CD8-positive, alpha-beta memory T cell (primary cell): Measurements from ENCODE around the gene OR2T35. TPM values are rescaled to one million over a fixed set of nuclear protein-coding genes. Genes with fewer than 3 reads are reported as not detected.
A peak's percentile ranks its signal among the peaks of the same experiment; 100 is the strongest.

ENCODE experiments used
- CTCF ChIA-PET: fragments of 350-600 bp; sonication (Branson Sonifier 250); formaldehyde crosslinking; loops from one replicate; lab custom pipeline; 2021; ENCODE audit warnings: antibody characterized with exemption; lab: Charles Lee
- POLR2A ChIA-PET: fragments of 350-600 bp; sonication (Branson Sonifier 250); formaldehyde crosslinking; loops from one replicate; lab custom pipeline; 2021; ENCODE audit warnings: antibody characterized with exemption; lab: Charles Lee
- DNase-seq, 5 donors: peaks; one replicate each; pipeline versions ENCODE4 v3.0.0 to v3.0.0-alpha.2; 2020 to 2022; ENCODE audit warnings: mixed read lengths in 1 of 5
- H3K27ac ChIP-seq: one replicate; pipeline ENCODE4 v1.7.0; 2013; ENCODE audit warnings: low read depth, mild to moderate bottlenecking, low read length, moderate library complexity
- H3K27me3 ChIP-seq: 2 replicates; pipeline ENCODE4 v1.7.0; 2013; ENCODE audit warnings: low read length, mild to moderate bottlenecking; ENCODE audit not compliant: insufficient read depth, poor library complexity, severe bottlenecking
- H3K36me3 ChIP-seq: 2 replicates; pipeline ENCODE4 v1.7.0; 2013; ENCODE audit warnings: mild to moderate bottlenecking, low read length, moderate library complexity; ENCODE audit not compliant: insufficient read depth
- H3K4me1 ChIP-seq: 2 replicates; pipeline ENCODE4 v1.7.0; 2013; ENCODE audit warnings: mild to moderate bottlenecking, low read length, moderate library complexity; ENCODE audit not compliant: insufficient read depth
- H3K4me3 ChIP-seq: 2 replicates; pipeline ENCODE4 v1.7.0; 2013; ENCODE audit warnings: mild to moderate bottlenecking, low read length
- H3K9me3 ChIP-seq: 2 replicates; pipeline ENCODE4 v1.7.0; 2013; ENCODE audit warnings: mild to moderate bottlenecking, low read length
- H3K27ac Mint-ChIP-seq, 8 donors: one replicate each; pipeline ENCODE4 v1.8.0; 2020 to 2021; ENCODE audit warnings: mixed read lengths in 8 of 8, mild to moderate bottlenecking in 6 of 8, inconsistent platforms in 3 of 8, moderate library complexity in 3 of 8
- H3K27me3 Mint-ChIP-seq, 2 donors: one replicate each; pipeline ENCODE4 v1.8.0; 2020 to 2021; ENCODE audit warnings: mixed read lengths in 2 of 2, mild to moderate bottlenecking in 1 of 2, moderate library complexity in 1 of 2
- H3K36me3 Mint-ChIP-seq, 3 donors: one replicate each; pipeline ENCODE4 v1.8.0; 2020 to 2021; ENCODE audit warnings: mixed read lengths in 3 of 3, inconsistent platforms in 1 of 3, mild to moderate bottlenecking in 1 of 3
- H3K4me1 Mint-ChIP-seq, 3 donors: one replicate each; pipeline ENCODE4 v1.8.0; 2020 to 2021; ENCODE audit warnings: mixed read lengths in 3 of 3, inconsistent platforms in 1 of 3, mild to moderate bottlenecking in 1 of 3
- H3K4me3 Mint-ChIP-seq, 7 donors: one replicate each; pipeline ENCODE4 v1.8.0; 2020 to 2021; ENCODE audit warnings: mixed read lengths in 7 of 7, mild to moderate bottlenecking in 6 of 7, moderate library complexity in 4 of 7, inconsistent platforms in 2 of 7
- H3K9me3 Mint-ChIP-seq, 5 donors: one replicate each; pipeline ENCODE4 v1.8.0; 2020 to 2022; ENCODE audit warnings: mixed read lengths in 5 of 5, mild to moderate bottlenecking in 3 of 5, moderate library complexity in 2 of 5, inconsistent platforms in 1 of 5
- polyA plus RNA-seq: library from polyadenylated mRNA; unstranded; fragments of 300-500 nt; fragmentation: Illumina TruSeq; gene quantifications from one replicate; pipeline ENCODE4 v1.2.3, GENCODE V29; 2021
- total RNA-seq, 2 experiments: library from RNA; stranded (reverse); gene quantifications; one replicate each; pipeline ENCODE4 v1.2.3, GENCODE V29; 2021

The OR2T35 gene
- total and polyA plus RNA-seq, 3 experiments from 2014 or later = not detected

DNA sequence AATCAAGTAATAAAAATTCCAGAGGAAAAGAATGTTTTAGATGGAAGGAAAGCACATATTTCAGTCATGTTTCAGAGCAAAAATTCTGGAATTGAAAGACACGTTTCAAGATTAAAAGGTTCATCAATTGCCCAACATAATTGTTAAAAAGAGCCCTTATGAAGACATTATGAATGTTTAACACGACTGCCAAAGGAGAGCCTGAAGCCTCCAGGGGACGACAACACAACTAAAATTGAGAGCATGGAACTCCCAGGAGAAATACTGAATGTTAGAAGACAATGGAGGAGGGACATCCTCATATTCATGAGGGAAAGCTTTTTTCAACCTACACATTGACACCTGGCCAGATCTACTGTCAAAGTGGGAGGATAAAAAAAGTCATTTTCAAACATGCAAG, 26.2 kb downstream of the OR2T35 start:
- H3K36me3 Mint-ChIP-seq = no peaks in the 10 kb centered on the region
- Histone ChIP-seq H3K27me3 (no peaks in the 10 kb centered on the region), H3K4me1 (no peaks in the 10 kb centered on the region), H3K4me3 (no peak overlapping the region), H3K36me3 (no peaks in the 10 kb centered on the region), H3K27ac (no peak overlapping the region), H3K9me3 (no peaks in the 10 kb centered on the region)
- no peak overlapping the region for H3K27ac Mint-ChIP-seq
- POLR2A ChIA-PET = no interaction called here
- H3K4me1 Mint-ChIP-seq = no peaks in the 10 kb centered on the region
- peak in 2 of 5 donors; percentile 3 to 8 for DNase-seq
- CTCF ChIA-PET = no interaction called here
- peaks cover 0 to 3% of the 10 kb centered on the region in 2 donors for H3K27me3 Mint-ChIP-seq
- no peak overlapping the region for H3K4me3 Mint-ChIP-seq
- H3K9me3 Mint-ChIP-seq = no peaks in the 10 kb centered on the region

DNA sequence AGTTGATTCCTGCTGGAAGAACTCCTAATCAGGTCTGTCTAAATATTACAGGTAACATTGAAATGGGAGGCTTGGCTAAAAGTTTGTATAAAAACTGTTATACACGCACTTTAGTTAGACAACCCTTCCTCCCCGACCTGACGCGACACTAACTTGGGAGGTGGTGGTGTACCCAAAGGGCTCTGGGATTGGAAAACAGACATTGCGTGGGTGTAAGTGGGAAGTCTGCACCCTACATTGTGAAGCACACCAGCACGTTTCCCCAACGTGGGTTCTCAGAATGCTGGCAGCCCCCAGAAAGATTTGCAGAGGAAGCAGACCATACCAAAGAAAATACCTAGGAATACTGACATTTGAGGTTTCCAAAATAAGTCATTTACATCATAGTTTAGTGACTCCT, 27.0 kb downstream of the OR2T35 start:
- no peaks in the 10 kb centered on the region for H3K36me3 Mint-ChIP-seq
- no peaks in the 10 kb centered on the region for H3K4me1 Mint-ChIP-seq
- no peak overlapping the region for H3K4me3 Mint-ChIP-seq
- Histone ChIP-seq H3K4me3 (no peak overlapping the region), H3K4me1 (no peaks in the 10 kb centered on the region), H3K27ac (no peak overlapping the region), H3K27me3 (no peaks in the 10 kb centered on the region), H3K9me3 (no peaks in the 10 kb centered on the region), H3K36me3 (no peaks in the 10 kb centered on the region)
- no peak overlapping the region for H3K27ac Mint-ChIP-seq
- ChIA-PET POLR2A (no interaction called here), CTCF (no interaction called here)
- H3K9me3 Mint-ChIP-seq = no peaks in the 10 kb centered on the region
- H3K27me3 Mint-ChIP-seq = peaks cover 0 to 3% of the 10 kb centered on the region in 2 donors
- no peak for DNase-seq

DNA sequence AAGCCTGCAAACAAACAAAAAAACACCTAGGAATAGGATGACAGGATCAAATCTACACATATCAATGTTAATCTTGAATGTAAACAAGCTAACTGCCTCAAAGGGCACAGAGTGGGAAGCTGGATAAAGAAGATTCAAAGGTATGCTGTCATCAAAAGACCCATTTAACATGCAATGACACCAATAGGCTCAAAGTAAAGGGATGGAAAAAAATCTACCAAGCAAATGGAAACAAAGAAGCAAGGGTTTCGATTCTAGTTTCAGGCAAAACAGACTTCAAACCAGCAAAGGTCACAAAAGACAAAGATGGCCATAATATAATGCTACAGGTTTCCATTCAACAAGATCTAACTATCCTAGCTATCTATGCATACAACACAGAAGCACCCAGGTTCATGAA, 31.3 kb downstream of the OR2T35 start:
- no peak for DNase-seq
- no peak overlapping the region for H3K4me3 Mint-ChIP-seq
- peaks cover 0 to 5% of the 10 kb centered on the region in 2 donors for H3K27me3 Mint-ChIP-seq
- no peaks in the 10 kb centered on the region for H3K9me3 Mint-ChIP-seq
- Histone ChIP-seq H3K4me3 (no peak overlapping the region), H3K27ac (no peak overlapping the region), H3K27me3 (no peaks in the 10 kb centered on the region), H3K4me1 (no peaks in the 10 kb centered on the region), H3K9me3 (no peaks in the 10 kb centered on the region), H3K36me3 (no peaks in the 10 kb centered on the region)
- H3K36me3 Mint-ChIP-seq = no peaks in the 10 kb centered on the region
- no peaks in the 10 kb centered on the region for H3K4me1 Mint-ChIP-seq
- H3K27ac Mint-ChIP-seq = no peak overlapping the region
- ChIA-PET POLR2A (no interaction called here), CTCF (no interaction called here)

DNA sequence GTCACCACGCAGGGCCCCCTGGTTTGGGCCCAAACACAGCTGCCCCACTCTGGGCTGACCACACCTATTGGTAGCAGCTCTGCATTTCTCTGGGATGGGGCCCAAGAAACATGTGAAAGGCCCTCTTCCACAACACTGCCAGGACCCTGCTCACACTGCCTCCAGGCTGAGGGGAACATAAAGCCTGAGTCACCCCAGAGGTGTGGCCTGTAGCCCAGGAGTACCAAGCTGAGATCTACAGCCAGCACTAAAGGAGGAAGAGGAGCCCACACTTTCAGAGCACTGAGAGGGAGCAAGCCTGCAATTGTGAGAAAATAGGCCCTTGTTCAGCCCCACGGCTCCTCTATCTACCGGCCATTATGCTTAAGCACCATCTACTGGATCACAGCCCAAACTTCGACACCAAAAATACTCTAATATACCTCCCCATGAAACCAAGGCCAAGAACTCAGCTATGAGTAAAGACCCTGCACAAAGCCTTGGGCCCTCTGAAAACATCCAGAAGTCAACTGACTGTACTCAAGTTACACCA, 33.1 kb downstream of the OR2T35 start:
- POLR2A ChIA-PET = no interaction called here
- DNase-seq = no peak
- no peaks in the 10 kb centered on the region for H3K4me1 ChIP-seq
- no peaks in the 10 kb centered on the region for H3K36me3 ChIP-seq
- H3K4me3 ChIP-seq = no peak overlapping the region
- H3K27ac Mint-ChIP-seq = no peak overlapping the region
- H3K27ac ChIP-seq = no peak overlapping the region
- CTCF ChIA-PET = no interaction called here
- no peaks in the 10 kb centered on the region for H3K27me3 ChIP-seq
- H3K4me1 Mint-ChIP-seq = no peaks in the 10 kb centered on the region
- no peaks in the 10 kb centered on the region for H3K9me3 ChIP-seq
- H3K27me3 Mint-ChIP-seq = peaks cover 0 to 4% of the 10 kb centered on the region in 2 donors
- H3K9me3 Mint-ChIP-seq = no peaks in the 10 kb centered on the region
- H3K4me3 Mint-ChIP-seq = no peak overlapping the region
- no peaks in the 10 kb centered on the region for H3K36me3 Mint-ChIP-seq

DNA sequence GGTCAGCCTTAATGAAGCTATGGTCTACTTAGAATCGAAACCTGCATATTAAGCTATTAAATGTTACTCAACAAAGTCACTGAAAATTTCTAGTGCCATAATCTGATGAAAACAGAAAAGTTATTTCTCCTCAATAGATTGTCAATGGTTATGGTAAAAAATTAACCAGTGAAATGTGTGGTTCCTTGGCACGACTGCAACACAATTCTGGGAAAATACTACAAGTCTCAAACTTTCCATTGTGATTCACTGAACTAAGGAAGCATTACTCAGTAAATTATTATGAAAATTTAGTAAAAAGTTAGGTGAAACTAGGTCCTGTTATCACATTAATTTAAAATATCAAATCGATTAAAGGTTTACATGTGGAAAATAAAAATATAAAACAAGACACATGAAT, 34.8 kb downstream of the OR2T35 start:
- no peaks in the 10 kb centered on the region for H3K36me3 ChIP-seq
- CTCF ChIA-PET = no interaction called here
- Mint-ChIP-seq H3K4me1 (no peaks in the 10 kb centered on the region), H3K36me3 (no peaks in the 10 kb centered on the region), H3K27ac (no peak overlapping the region), H3K9me3 (no peaks in the 10 kb centered on the region), H3K4me3 (no peak overlapping the region), H3K27me3 (peaks cover 0 to 4% of the 10 kb centered on the region in 2 donors)
- H3K4me3 ChIP-seq = no peak overlapping the region
- H3K9me3 ChIP-seq = no peaks in the 10 kb centered on the region
- H3K4me1 ChIP-seq = no peaks in the 10 kb centered on the region
- H3K27ac ChIP-seq = no peak overlapping the region
- DNase-seq = no peak
- POLR2A ChIA-PET = no interaction called here
- H3K27me3 ChIP-seq = no peaks in the 10 kb centered on the region

DNA sequence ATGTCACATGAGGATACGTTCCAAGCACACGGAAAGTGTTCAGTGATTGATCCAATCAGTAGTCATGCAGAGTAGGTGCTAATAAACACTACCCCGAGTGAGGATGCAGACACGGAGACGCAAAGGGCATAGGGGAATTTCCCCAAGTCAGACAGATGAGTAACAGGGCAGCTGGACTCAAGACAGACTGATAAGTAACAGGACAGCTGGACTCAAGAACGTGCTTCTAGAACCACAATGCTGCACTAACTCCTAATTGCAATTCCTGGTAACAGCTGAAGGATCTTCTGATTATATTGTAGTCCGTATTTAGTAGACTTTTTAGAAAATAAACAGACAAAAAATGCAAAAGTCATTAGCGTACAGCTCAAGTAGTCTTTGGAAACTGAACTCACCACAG, 45.7 kb downstream of the OR2T35 start:
- ChIA-PET POLR2A (no interaction called here), CTCF (no interaction called here)
- Mint-ChIP-seq H3K27ac (no peak overlapping the region), H3K4me1 (no peaks in the 10 kb centered on the region), H3K36me3 (no peaks in the 10 kb centered on the region), H3K9me3 (no peaks in the 10 kb centered on the region), H3K27me3 (peaks cover 6 to 9% of the 10 kb centered on the region in 2 donors), H3K4me3 (no peak overlapping the region)
- H3K27me3 ChIP-seq = no peaks in the 10 kb centered on the region
- H3K4me3 ChIP-seq = no peak overlapping the region
- H3K9me3 ChIP-seq = no peaks in the 10 kb centered on the region
- no peak for DNase-seq
- no peaks in the 10 kb centered on the region for H3K36me3 ChIP-seq
- H3K27ac ChIP-seq = no peak overlapping the region
- no peaks in the 10 kb centered on the region for H3K4me1 ChIP-seq

DNA sequence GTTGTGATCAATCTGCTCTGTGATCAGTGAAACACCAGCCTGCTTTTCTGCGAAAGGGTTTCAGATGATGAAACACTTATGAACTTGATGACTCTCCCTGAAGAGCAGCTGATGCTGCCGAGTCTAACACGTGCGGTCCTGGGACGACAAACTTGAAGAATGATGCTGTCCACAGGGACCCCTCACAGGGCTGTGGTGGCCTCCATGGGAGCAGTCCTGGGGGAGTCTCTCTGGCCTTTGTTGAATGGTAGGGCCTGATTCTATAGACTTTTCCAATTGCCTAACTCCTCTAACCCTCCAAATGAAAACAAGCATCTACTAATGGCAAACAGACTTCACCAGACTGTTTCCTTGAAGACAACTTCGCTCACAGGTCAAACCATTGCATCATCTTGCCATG, 47.5 kb downstream of the OR2T35 start, which contains the start of gene OR2T10:
Gene OR2T10, minus strand, starts transcription at position 112 of the 400 bp plus-strand sequence. CDS start 3,932 bp downstream, outside the sequence.
- Mint-ChIP-seq H3K36me3 (no peaks in the 10 kb centered on the region), H3K27me3 (peaks cover 6 to 10% of the 10 kb centered on the region in 2 donors)

DNA sequence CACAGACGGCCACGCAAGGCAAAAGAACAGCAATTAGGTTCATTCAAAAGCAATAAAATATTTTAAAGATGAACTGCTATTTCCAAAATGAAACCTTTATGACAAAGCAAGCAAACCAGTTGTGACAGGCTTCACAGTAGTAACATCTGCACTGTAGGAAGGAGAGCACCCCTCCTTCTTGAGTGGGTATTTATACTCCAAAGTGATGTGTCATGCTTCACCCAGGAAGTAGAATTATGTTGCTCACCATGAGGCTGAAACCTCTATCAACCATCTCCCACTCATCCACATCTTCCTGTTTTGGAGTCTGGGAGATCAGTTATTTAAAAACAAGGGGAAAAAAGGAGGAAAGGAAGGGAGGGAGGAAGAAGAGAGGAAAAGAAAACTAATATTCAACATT, 48.5 kb downstream of the OR2T35 start:
- no peaks in the 10 kb centered on the region for H3K9me3 Mint-ChIP-seq

More for the DNA sequence above, 47.5 kb downstream of the OR2T35 start, which contains the start of gene OR2T10:
- H3K4me3 ChIP-seq = no peak within 1 kb of the TSS
- H3K9me3 ChIP-seq = no peaks in the 10 kb centered on the region
- Mint-ChIP-seq H3K4me1 (no peaks in the 10 kb centered on the region), H3K27ac (peak within 1 kb of the TSS in 1 of 8 donors; percentile 2), H3K9me3 (no peaks in the 10 kb centered on the region), H3K4me3 (no peak within 1 kb of the TSS)
- ChIA-PET CTCF (no interaction called here), POLR2A (no interaction called here)
- H3K4me1 ChIP-seq = no peaks in the 10 kb centered on the region
- H3K27ac ChIP-seq = no peak within 1 kb of the TSS
- DNase-seq = no peak
- no peaks in the 10 kb centered on the region for H3K36me3 ChIP-seq
- no peaks in the 10 kb centered on the region for H3K27me3 ChIP-seq

More for the DNA sequence above, 48.5 kb downstream of the OR2T35 start:
- Histone ChIP-seq H3K4me3 (no peak overlapping the region), H3K27ac (no peak overlapping the region), H3K36me3 (no peaks in the 10 kb centered on the region), H3K27me3 (no peaks in the 10 kb centered on the region), H3K4me1 (no peaks in the 10 kb centered on the region), H3K9me3 (no peaks in the 10 kb centered on the region)
- ChIA-PET POLR2A (no interaction called here), CTCF (no interaction called here)
- peak overlapping the region in 1 of 8 donors; percentile 2 for H3K27ac Mint-ChIP-seq
- DNase-seq = no peak
- H3K27me3 Mint-ChIP-seq = peaks cover 3 to 9% of the 10 kb centered on the region in 2 donors
- no peaks in the 10 kb centered on the region for H3K36me3 Mint-ChIP-seq
- no peak overlapping the region for H3K4me3 Mint-ChIP-seq
- no peaks in the 10 kb centered on the region for H3K4me1 Mint-ChIP-seq
